ENCODE results near the gene MYLK. TPM values are rescaled to one million over a fixed set of nuclear protein-coding genes. Genes with fewer than 3 reads are reported as not detected.

Gene MYLK
- total and polyA plus RNA-seq, 2 donors = 5.4 to 11.5 TPM

GRCh38 chr3:123762805-123763204 lies 121.3 kb downstream of the MYLK start:
- WGBS = 97% methylated on average over 2 of the region's 2 CpGs
- H3K9me3 ChIP-seq (ENCODE audit: control insufficient read depth in 2 of 2, insufficient read depth in 1 of 2, low read length in 1 of 2) = no peaks in the 10 kb centered on the region

GRCh38 chr3:123760817-123761216 lies 123.3 kb downstream of the MYLK start:
- no peak overlapping the region for H3K4me3 ChIP-seq (ENCODE audit: low read length in 2 of 2)
- H3K9me3 ChIP-seq (ENCODE audit: control insufficient read depth in 2 of 2, insufficient read depth in 1 of 2, low read length in 1 of 2) = no peaks in the 10 kb centered on the region
- peaks cover 23 to 41% of the 10 kb centered on the region in 2 donors for H3K4me1 ChIP-seq (ENCODE audit: control insufficient read depth in 2 of 2, insufficient read depth in 2 of 2, low read length in 2 of 2)
- WGBS = 90% methylated on average over 1 of the region's 1 CpG
- H3K27me3 ChIP-seq (ENCODE audit: control insufficient read depth in 2 of 2, insufficient read depth in 1 of 2, low read length in 1 of 2) = no peaks in the 10 kb centered on the region
- no peak overlapping the region for H3K27ac ChIP-seq (ENCODE audit: low read depth in 1 of 2, low read length in 1 of 2)
- no peaks in the 10 kb centered on the region for H3K36me3 ChIP-seq (ENCODE audit: control insufficient read depth in 2 of 2, insufficient read depth in 2 of 2, low read length in 1 of 2)
- no peak for DNase-seq (ENCODE audit: low read depth in 6 of 9, low spot score in 9 of 9)

More at GRCh38 chr3:123762805-123763204, 121.3 kb downstream of the MYLK start:
- Histone ChIP-seq H3K4me3 (ENCODE audit: low read length in 2 of 2) (no peak overlapping the region), H3K27ac (ENCODE audit: low read depth in 1 of 2, low read length in 1 of 2) (no peak overlapping the region), H3K27me3 (ENCODE audit: control insufficient read depth in 2 of 2, insufficient read depth in 1 of 2, low read length in 1 of 2) (no peaks in the 10 kb centered on the region), H3K4me1 (ENCODE audit: control insufficient read depth in 2 of 2, insufficient read depth in 2 of 2, low read length in 2 of 2) (peaks cover 6 to 26% of the 10 kb centered on the region in 2 donors), H3K36me3 (ENCODE audit: control insufficient read depth in 2 of 2, insufficient read depth in 2 of 2, low read length in 1 of 2) (no peaks in the 10 kb centered on the region)
- no peak for DNase-seq (ENCODE audit: low read depth in 6 of 9, low spot score in 9 of 9)

GRCh38 chr3:123759871-123760270 lies 124.3 kb downstream of the MYLK start:
- Histone ChIP-seq H3K36me3 (ENCODE audit: control insufficient read depth in 2 of 2, insufficient read depth in 2 of 2, low read length in 1 of 2) (no peaks in the 10 kb centered on the region), H3K9me3 (ENCODE audit: control insufficient read depth in 2 of 2, insufficient read depth in 1 of 2, low read length in 1 of 2) (no peaks in the 10 kb centered on the region), H3K27ac (ENCODE audit: low read depth in 1 of 2, low read length in 1 of 2) (no peak overlapping the region), H3K4me1 (ENCODE audit: control insufficient read depth in 2 of 2, insufficient read depth in 2 of 2, low read length in 2 of 2) (peaks cover 23 to 46% of the 10 kb centered on the region in 2 donors), H3K27me3 (ENCODE audit: control insufficient read depth in 2 of 2, insufficient read depth in 1 of 2, low read length in 1 of 2) (no peaks in the 10 kb centered on the region), H3K4me3 (ENCODE audit: low read length in 2 of 2) (no peak overlapping the region)
- DNase-seq (ENCODE audit: low read depth in 6 of 9, low spot score in 9 of 9) = no peak
- WGBS = 97% methylated on average over 4 of the region's 4 CpGs

DNA sequence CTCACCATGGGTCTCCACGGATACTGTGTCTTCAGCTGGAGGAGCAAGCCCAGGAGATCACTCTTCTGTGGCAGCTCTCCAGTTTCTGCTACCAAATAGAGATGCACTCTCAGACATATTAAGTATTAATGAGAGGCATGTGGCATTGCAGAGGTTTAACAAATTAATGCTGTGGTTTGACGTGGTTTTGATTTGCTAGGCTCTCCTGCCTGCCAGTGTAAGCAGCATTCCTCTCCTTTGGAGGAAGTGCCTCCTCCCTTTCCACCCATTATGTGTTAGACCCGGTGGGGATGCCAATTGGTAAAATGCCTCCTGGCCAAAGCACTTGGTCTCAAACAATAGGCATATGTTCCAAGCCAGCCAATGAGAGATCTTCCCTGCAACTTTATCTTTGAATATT lies 124.8 kb downstream of the MYLK start:
- H3K4me1 ChIP-seq (ENCODE audit: control insufficient read depth in 2 of 2, insufficient read depth in 2 of 2, low read length in 2 of 2) = peaks cover 23 to 45% of the 10 kb centered on the region in 2 donors
- no peaks in the 10 kb centered on the region for H3K36me3 ChIP-seq (ENCODE audit: control insufficient read depth in 2 of 2, insufficient read depth in 2 of 2, low read length in 1 of 2)
- no peaks in the 10 kb centered on the region for H3K27me3 ChIP-seq (ENCODE audit: control insufficient read depth in 2 of 2, insufficient read depth in 1 of 2, low read length in 1 of 2)
- 89% methylated on average over 3 of the region's 3 CpGs for WGBS
- DNase-seq (ENCODE audit: low read depth in 6 of 9, low spot score in 9 of 9) = no peak
- no peak overlapping the region for H3K27ac ChIP-seq (ENCODE audit: low read depth in 1 of 2, low read length in 1 of 2)
- H3K9me3 ChIP-seq (ENCODE audit: control insufficient read depth in 2 of 2, insufficient read depth in 1 of 2, low read length in 1 of 2) = no peaks in the 10 kb centered on the region
- no peak overlapping the region for H3K4me3 ChIP-seq (ENCODE audit: low read length in 2 of 2)

DNA sequence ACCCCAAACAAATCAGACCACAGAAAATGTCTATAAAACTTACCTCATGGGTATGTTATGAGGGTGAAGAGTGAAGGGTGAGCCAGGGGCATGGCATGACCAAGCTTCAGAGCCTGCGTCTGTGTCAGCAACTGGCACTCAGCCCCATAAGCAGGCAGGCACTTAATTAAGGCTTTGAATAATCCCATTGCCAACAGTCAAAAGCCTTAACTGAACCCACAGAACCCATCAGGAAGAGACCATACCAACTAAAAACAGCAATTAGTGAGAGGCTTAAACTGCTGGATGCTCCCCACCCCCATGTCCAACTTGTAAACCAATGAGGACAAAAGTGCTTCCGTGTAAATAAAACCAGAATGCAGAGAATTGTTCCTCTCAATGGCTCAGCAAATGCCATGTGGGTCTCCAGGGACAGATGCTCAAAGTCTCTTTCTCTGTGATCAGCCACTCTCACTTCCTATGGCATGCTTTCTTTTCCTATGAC lies 126.0 kb downstream of the MYLK start:
- Histone ChIP-seq H3K4me3 (ENCODE audit: low read length in 2 of 2) (no peak overlapping the region), H3K4me1 (ENCODE audit: control insufficient read depth in 2 of 2, insufficient read depth in 2 of 2, low read length in 2 of 2) (peaks cover 23 to 46% of the 10 kb centered on the region in 2 donors), H3K27ac (ENCODE audit: low read depth in 1 of 2, low read length in 1 of 2) (no peak overlapping the region), H3K27me3 (ENCODE audit: control insufficient read depth in 2 of 2, insufficient read depth in 1 of 2, low read length in 1 of 2) (no peaks in the 10 kb centered on the region), H3K36me3 (ENCODE audit: control insufficient read depth in 2 of 2, insufficient read depth in 2 of 2, low read length in 1 of 2) (no peaks in the 10 kb centered on the region), H3K9me3 (ENCODE audit: control insufficient read depth in 2 of 2, insufficient read depth in 1 of 2, low read length in 1 of 2) (no peaks in the 10 kb centered on the region)
- WGBS = 30% methylated on average over 2 of the region's 2 CpGs
- DNase-seq (ENCODE audit: low read depth in 6 of 9, low spot score in 9 of 9) = peak in 1 of 9 donors; percentile 29

DNA sequence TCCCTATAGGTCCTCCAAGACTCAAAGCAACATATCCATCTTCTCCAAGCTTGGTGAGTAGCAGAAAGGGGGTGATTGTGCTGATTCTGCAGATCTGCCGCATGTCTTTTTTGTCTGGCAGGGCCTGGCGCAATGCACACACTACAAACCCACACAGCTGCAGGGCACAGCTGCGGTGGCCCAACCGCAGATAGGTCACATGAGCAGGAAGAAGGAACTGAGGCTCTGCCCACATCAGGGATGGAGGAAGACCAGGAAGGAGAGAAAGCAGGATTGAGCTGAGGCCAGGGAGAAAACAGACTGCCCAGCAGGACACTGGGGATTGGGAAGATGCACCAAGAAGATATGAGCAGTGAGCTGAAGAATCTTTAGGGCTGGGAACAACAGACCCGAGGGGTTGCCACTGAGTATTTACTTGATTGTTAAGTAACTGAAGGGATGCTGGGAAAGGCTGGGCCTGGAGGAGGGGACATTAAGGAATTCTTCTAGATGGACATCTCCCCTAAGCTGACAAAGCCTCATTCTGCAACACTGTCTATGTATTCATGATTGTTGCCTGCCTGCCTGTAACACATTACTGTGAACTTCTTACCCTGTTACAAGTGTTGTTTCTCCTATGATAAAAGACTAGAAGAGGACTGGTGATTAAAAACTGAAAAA lies 126.7 kb downstream of the MYLK start:
- Histone ChIP-seq H3K9me3 (ENCODE audit: control insufficient read depth in 2 of 2, insufficient read depth in 1 of 2, low read length in 1 of 2) (no peaks in the 10 kb centered on the region), H3K27ac (ENCODE audit: low read depth in 1 of 2, low read length in 1 of 2) (peak overlapping the region; percentile 65 to 84), H3K4me3 (ENCODE audit: low read length in 2 of 2) (peak overlapping the region in 1 of 2 donors; percentile 37), H3K4me1 (ENCODE audit: control insufficient read depth in 2 of 2, insufficient read depth in 2 of 2, low read length in 2 of 2) (peaks cover 23 to 49% of the 10 kb centered on the region in 2 donors), H3K36me3 (ENCODE audit: control insufficient read depth in 2 of 2, insufficient read depth in 2 of 2, low read length in 1 of 2) (no peaks in the 10 kb centered on the region), H3K27me3 (ENCODE audit: control insufficient read depth in 2 of 2, insufficient read depth in 1 of 2, low read length in 1 of 2) (no peaks in the 10 kb centered on the region)
- WGBS = 12% methylated on average over 5 of the region's 5 CpGs
- DNase-seq (ENCODE audit: low read depth in 6 of 9, low spot score in 9 of 9) = peak; percentile 66 to 92 (median 74)

DNA sequence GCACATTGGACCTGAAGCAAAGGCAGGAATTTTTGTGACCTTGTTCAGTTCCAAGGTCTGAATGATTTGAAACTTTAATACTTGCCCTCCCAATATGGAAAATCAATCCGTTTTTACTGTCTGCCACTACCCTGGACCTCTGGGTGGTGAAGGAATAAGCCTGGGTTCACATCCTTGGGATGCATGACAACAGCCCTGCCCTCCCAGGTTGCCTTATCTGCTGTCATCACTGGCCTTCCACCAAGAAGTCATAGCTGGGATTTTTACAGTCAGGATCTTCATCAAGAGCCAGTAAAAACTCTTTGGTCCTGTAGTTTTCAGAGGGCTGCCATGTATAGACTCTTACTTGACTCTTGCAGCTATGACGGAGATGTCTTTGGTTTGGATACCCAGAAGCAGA lies 128.6 kb downstream of the MYLK start:
- Histone ChIP-seq H3K9me3 (ENCODE audit: control insufficient read depth in 2 of 2, insufficient read depth in 1 of 2, low read length in 1 of 2) (peaks cover 0 to 3% of the 10 kb centered on the region in 2 donors), H3K4me3 (ENCODE audit: low read length in 2 of 2) (no peak overlapping the region), H3K36me3 (ENCODE audit: control insufficient read depth in 2 of 2, insufficient read depth in 2 of 2, low read length in 1 of 2) (no peaks in the 10 kb centered on the region), H3K4me1 (ENCODE audit: control insufficient read depth in 2 of 2, insufficient read depth in 2 of 2, low read length in 2 of 2) (peaks cover 23 to 41% of the 10 kb centered on the region in 2 donors), H3K27ac (ENCODE audit: low read depth in 1 of 2, low read length in 1 of 2) (no peak overlapping the region), H3K27me3 (ENCODE audit: control insufficient read depth in 2 of 2, insufficient read depth in 1 of 2, low read length in 1 of 2) (no peaks in the 10 kb centered on the region)
- 95% methylated on average over 2 of the region's 2 CpGs for WGBS
- no peak for DNase-seq (ENCODE audit: low read depth in 6 of 9, low spot score in 9 of 9)

- Histone ChIP-seq H3K9me3 (ENCODE audit: control insufficient read depth in 2 of 2, insufficient read depth in 1 of 2, low read length in 1 of 2) (peaks cover 0 to 3% of the 10 kb centered on the region in 2 donors), H3K27me3 (ENCODE audit: control insufficient read depth in 2 of 2, insufficient read depth in 1 of 2, low read length in 1 of 2) (no peaks in the 10 kb centered on the region), H3K36me3 (ENCODE audit: control insufficient read depth in 2 of 2, insufficient read depth in 2 of 2, low read length in 1 of 2) (no peaks in the 10 kb centered on the region), H3K4me3 (ENCODE audit: low read length in 2 of 2) (no peak overlapping the region), H3K4me1 (ENCODE audit: control insufficient read depth in 2 of 2, insufficient read depth in 2 of 2, low read length in 2 of 2) (peaks cover 23 to 41% of the 10 kb centered on the region in 2 donors), H3K27ac (ENCODE audit: low read depth in 1 of 2, low read length in 1 of 2) (no peak overlapping the region)
- no peak for DNase-seq (ENCODE audit: low read depth in 6 of 9, low spot score in 9 of 9)
- 98% methylated on average over 3 of the region's 3 CpGs for WGBS
Measured at GRCh38 chr3:123755085-123755484, 129.0 kb downstream of the MYLK start.

DNA sequence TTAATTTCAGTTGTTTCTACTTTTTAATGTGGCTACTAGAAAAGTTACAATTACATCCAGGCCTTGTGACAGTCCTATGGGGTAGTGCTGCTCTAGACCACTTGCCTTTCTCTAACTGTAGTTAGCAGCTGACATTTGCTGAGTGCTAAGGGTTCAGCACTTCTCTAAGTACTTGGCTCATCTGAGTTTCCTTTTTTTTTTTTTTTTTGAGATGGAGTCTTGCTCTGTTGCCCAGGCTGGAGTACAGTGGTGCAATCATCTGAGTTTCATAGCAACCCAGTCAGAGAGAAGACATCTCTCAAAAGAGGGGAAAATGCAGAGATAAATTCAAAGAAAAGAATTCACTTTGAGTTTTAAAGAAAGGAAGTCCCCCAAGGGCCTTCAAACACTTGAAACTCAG lies 130.8 kb downstream of the MYLK start:
- Histone ChIP-seq H3K4me1 (ENCODE audit: control insufficient read depth in 2 of 2, insufficient read depth in 2 of 2, low read length in 2 of 2) (peaks cover 21 to 33% of the 10 kb centered on the region in 2 donors), H3K4me3 (ENCODE audit: low read length in 2 of 2) (no peak overlapping the region), H3K9me3 (ENCODE audit: control insufficient read depth in 2 of 2, insufficient read depth in 1 of 2, low read length in 1 of 2) (peaks cover 0 to 3% of the 10 kb centered on the region in 2 donors), H3K27ac (ENCODE audit: low read depth in 1 of 2, low read length in 1 of 2) (no peak overlapping the region), H3K27me3 (ENCODE audit: control insufficient read depth in 2 of 2, insufficient read depth in 1 of 2, low read length in 1 of 2) (no peaks in the 10 kb centered on the region), H3K36me3 (ENCODE audit: control insufficient read depth in 2 of 2, insufficient read depth in 2 of 2, low read length in 1 of 2) (no peaks in the 10 kb centered on the region)
- DNase-seq (ENCODE audit: low read depth in 6 of 9, low spot score in 9 of 9) = peak in 1 of 9 donors; percentile 29

Data from thymus (tissue), 11 donors.